ENCODE data around the gene FSTL3. TPM values are rescaled to one million over a fixed set of nuclear protein-coding genes. Genes with fewer than 3 reads are reported as not detected.
A peak's percentile ranks its signal among the peaks of the same experiment; 100 is the strongest.

FSTL3 gene
- total and polyA plus RNA-seq, 2 of the 13 experiments (the other 11 are each of a cell fraction or from before 2014, with no cell fraction given) = 13.5 to 15.6 TPM

DNA sequence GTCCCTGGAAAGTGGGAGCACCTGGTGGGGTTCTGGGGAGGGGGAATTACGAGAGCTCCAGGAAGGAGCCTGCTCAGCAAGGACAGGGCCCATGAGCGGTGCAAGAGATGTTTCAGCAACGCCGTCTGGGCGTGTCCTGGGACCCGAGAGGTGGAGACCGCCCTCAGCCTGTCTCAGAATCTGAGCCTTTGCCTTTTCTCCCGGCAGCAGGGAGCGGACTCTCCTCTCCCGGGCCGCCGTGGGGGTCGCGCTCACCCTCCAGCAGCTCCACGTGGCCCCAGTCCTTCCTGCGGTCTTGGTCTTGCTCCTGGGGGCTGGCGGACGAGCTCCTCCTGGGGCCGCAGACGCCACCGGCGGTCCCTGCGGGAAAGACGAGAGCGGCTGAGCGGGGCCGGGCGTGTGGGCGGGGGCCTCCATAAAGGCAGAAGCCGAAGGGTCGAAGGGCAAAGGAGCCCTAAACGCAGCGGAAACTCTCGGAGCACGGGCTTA is 43.6 kb upstream of the FSTL3 start (continued):
- TF ChIP-seq, protein P1, sequence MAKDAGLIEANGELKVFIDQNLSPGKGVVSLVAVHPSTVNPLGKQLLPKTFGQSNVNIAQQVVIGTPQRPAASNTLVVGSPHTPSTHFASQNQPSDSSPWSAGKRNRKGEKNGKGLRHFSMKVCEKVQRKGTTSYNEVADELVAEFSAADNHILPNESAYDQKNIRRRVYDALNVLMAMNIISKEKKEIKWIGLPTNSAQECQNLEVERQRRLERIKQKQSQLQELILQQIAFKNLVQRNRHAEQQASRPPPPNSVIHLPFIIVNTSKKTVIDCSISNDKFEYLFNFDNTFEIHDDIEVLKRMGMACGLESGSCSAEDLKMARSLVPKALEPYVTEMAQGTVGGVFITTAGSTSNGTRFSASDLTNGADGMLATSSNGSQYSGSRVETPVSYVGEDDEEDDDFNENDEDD (CRISPR knock-in tag; IDR thresholded peaks at IDR 0.05; ENCODE audit: borderline replicate concordance) = no peak
- TF ChIP-seq AHR (CRISPR knock-in tag; IDR thresholded peaks at IDR 0.05) (no peak), KLF12 (CRISPR knock-in tag; IDR thresholded peaks at IDR 0.05; ENCODE audit: borderline replicate concordance) (no peak), NR3C1 (CRISPR knock-in tag; IDR thresholded peaks at IDR 0.05) (no peak), ZNF841 (CRISPR knock-in tag; IDR thresholded peaks at IDR 0.05; ENCODE audit: borderline replicate concordance) (no peak), PTBP1 (IDR thresholded peaks at IDR 0.05; ENCODE audit: low read depth, low read length, poor library complexity, severe bottlenecking) (peak; percentile 5), ZFP36 (IDR thresholded peaks at IDR 0.05; ENCODE audit: borderline replicate concordance, low read depth, low read length, partially characterized antibody) (no peak), NBN (conservative IDR thresholded peaks at IDR 0.05) (no peak), KLF11 (CRISPR knock-in tag; IDR thresholded peaks at IDR 0.05) (no peak), CSRNP1 (CRISPR knock-in tag; IDR thresholded peaks at IDR 0.05) (no peak), ZNF292 (CRISPR knock-in tag; IDR thresholded peaks at IDR 0.05; ENCODE audit: borderline replicate concordance, low read depth) (0 out of 2 replicates have a peak, but pooled peaks have one; percentile 16), ZNF430 (CRISPR knock-in tag; IDR thresholded peaks at IDR 0.05) (no peak), TOE1 (CRISPR knock-in tag; IDR thresholded peaks at IDR 0.05) (no peak; the same call in 1 of the 2 replicates), ZSCAN12 (CRISPR knock-in tag; IDR thresholded peaks at IDR 0.05) (no peak), TGIF2 (CRISPR knock-in tag; IDR thresholded peaks at IDR 0.05) (0 out of 2 replicates have a peak, but pooled peaks have one; percentile 21), ZNF709 (CRISPR knock-in tag; IDR thresholded peaks at IDR 0.05) (0 out of 2 replicates have a peak, but pooled peaks have one; percentile 10), NR2C2 (CRISPR knock-in tag; IDR thresholded peaks at IDR 0.05; ENCODE audit: borderline replicate concordance) (no peak), RFX5 (IDR thresholded peaks at IDR 0.05; ENCODE audit: low read depth, low read length) (no peak), ZNF337 (CRISPR knock-in tag; IDR thresholded peaks at IDR 0.05; ENCODE audit: borderline replicate concordance, low read depth) (no peak), YEATS2 (CRISPR knock-in tag; IDR thresholded peaks at IDR 0.05; ENCODE audit: borderline replicate concordance) (no peak), RBAK (CRISPR knock-in tag; IDR thresholded peaks at IDR 0.05) (no peak), ZNF274 (CRISPR knock-in tag; IDR thresholded peaks at IDR 0.05) (no peak; the same call in 1 of the 2 replicates), ZNF850 (CRISPR knock-in tag; conservative IDR thresholded peaks at IDR 0.05) (no peak)
- TF ChIP-seq, protein P2, sequence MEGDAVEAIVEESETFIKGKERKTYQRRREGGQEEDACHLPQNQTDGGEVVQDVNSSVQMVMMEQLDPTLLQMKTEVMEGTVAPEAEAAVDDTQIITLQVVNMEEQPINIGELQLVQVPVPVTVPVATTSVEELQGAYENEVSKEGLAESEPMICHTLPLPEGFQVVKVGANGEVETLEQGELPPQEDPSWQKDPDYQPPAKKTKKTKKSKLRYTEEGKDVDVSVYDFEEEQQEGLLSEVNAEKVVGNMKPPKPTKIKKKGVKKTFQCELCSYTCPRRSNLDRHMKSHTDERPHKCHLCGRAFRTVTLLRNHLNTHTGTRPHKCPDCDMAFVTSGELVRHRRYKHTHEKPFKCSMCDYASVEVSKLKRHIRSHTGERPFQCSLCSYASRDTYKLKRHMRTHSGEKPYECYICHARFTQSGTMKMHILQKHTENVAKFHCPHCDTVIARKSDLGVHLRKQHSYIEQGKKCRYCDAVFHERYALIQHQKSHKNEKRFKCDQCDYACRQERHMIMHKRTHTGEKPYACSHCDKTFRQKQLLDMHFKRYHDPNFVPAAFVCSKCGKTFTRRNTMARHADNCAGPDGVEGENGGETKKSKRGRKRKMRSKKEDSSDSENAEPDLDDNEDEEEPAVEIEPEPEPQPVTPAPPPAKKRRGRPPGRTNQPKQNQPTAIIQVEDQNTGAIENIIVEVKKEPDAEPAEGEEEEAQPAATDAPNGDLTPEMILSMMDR (CRISPR knock-in tag; IDR thresholded peaks at IDR 0.05) = 0 out of 2 replicates have a peak, but pooled peaks have one; percentile 7
- TF ChIP-seq, protein P3, sequence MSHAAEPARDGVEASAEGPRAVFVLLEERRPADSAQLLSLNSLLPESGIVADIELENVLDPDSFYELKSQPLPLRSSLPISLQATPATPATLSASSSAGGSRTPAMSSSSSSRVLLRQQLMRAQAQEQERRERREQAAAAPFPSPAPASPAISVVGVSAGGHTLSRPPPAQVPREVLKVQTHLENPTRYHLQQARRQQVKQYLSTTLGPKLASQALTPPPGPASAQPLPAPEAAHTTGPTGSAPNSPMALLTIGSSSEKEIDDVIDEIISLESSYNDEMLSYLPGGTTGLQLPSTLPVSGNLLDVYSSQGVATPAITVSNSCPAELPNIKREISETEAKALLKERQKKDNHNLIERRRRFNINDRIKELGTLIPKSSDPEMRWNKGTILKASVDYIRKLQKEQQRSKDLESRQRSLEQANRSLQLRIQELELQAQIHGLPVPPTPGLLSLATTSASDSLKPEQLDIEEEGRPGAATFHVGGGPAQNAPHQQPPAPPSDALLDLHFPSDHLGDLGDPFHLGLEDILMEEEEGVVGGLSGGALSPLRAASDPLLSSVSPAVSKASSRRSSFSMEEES (CRISPR knock-in tag; IDR thresholded peaks at IDR 0.05) = no peak

Measured in HepG2 (cell line).